ENCODE results near the gene PAWR. TPM values are rescaled to one million over a fixed set of nuclear protein-coding genes. Genes with fewer than 3 reads are reported as not detected.

PAWR gene
- total and polyA plus RNA-seq, 7 experiments from 2014 or later = 0.06 to 3.6 (median 2.8) TPM

DNA sequence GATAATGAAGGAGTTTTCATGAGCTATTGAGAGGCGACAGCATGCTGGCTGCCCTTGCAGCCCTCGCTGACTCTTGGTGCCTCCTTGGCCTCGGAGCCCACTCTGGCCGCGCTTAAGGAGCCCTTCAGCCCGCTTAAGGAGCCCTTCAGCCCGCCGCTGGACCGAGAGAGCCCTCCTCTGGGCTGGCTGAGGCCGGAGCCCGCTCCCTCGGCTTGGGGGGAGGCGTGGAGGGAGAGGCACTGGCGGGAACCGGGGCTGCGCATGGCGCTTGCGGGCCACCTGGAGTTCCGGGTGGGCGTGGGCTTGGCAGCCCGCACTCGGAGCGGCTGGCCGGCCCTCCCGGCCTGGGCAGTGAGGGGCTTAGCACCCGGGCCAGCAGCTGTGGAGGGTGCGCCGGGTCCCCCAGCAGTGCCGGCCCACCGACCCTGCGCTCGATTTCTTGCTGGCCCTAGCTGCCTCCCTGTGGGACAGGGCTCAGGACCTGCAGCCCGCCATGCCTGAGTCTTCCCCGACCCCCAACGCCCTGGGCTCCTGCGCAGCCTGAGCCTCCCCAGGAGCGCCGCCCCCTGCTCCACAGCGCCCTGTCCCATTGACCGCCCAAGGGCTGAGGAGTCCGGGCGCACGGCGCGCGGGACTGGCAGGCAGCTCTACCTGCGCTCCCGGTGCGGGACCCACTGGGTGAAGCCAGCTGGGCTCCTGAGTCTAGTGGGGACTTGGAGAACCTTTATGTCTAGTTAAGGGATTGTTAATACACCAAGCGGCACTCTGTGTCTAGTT is 20.1 kb upstream of the PAWR start:
- H3K27me3 ChIP-seq (ENCODE audit: control insufficient read depth in 2 of 2, insufficient read depth in 2 of 2, low read length in 2 of 2) = no peaks in the 10 kb centered on the region
- Mint-ChIP-seq H3K4me3 (no peak overlapping the region), H3K36me3 (no peaks in the 10 kb centered on the region), H3K27ac (no peak overlapping the region), H3K4me1 (no peaks in the 10 kb centered on the region), H3K9me3 (peaks cover 0 to 4% (median 0%) of the 10 kb centered on the region in 11 donors), H3K27me3 (peaks cover 3 to 38% (median 19%) of the 10 kb centered on the region in 5 donors)
- no peaks in the 10 kb centered on the region for H3K36me3 ChIP-seq (ENCODE audit: control insufficient read depth in 2 of 3, insufficient read depth in 3 of 3, low read length in 3 of 3)
- DNase-seq (no peak), ATAC-seq (no peak)
- H3K4me1 ChIP-seq (ENCODE audit: control insufficient read depth in 2 of 2, insufficient read depth in 2 of 2, low read length in 2 of 2) = no peaks in the 10 kb centered on the region
- ChIA-PET POLR2A (no interaction called here), CTCF (no interaction called here)
- no peaks in the 10 kb centered on the region for H3K9me3 ChIP-seq (ENCODE audit: control insufficient read depth in 2 of 3, low read length in 3 of 3)
- no peak overlapping the region for H3K27ac ChIP-seq (ENCODE audit: low read depth, low read length)
- intact Hi-C loops (cut with micrococcal nuclease) = no loop called here
- no peak overlapping the region for H3K4me3 ChIP-seq (ENCODE audit: low read length)

DNA sequence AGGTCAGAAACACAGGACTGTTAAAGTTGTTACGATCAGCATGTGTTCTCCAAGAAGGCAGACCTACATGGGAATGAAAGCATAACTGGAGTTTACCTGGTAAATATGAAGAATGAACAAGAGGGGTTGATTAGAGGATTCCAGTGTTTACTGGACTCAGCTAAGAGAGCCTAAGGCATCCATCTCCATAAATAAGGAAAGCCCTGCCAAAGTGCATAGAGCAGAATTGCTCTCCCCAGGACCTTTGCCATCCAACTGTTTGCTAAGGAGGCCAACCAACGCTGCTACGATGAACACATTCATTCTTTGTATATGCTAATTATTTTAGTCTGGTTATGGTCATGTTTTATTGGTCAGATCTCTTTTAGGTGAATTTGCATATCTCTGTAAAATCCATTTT is 17.1 kb upstream of the PAWR start:
- H3K4me3 ChIP-seq (ENCODE audit: low read length) = no peak overlapping the region
- H3K27me3 ChIP-seq (ENCODE audit: control insufficient read depth in 2 of 2, insufficient read depth in 2 of 2, low read length in 2 of 2) = no peaks in the 10 kb centered on the region
- no peaks in the 10 kb centered on the region for H3K36me3 ChIP-seq (ENCODE audit: control insufficient read depth in 2 of 3, insufficient read depth in 3 of 3, low read length in 3 of 3)
- ChIA-PET CTCF (no interaction called here), POLR2A (no interaction called here)
- Mint-ChIP-seq H3K4me3 (no peak overlapping the region), H3K9me3 (peaks cover 0 to 4% (median 0%) of the 10 kb centered on the region in 11 donors), H3K27ac (no peak overlapping the region), H3K4me1 (no peaks in the 10 kb centered on the region), H3K36me3 (no peaks in the 10 kb centered on the region), H3K27me3 (peaks cover 0 to 29% (median 12%) of the 10 kb centered on the region in 5 donors)
- H3K4me1 ChIP-seq (ENCODE audit: control insufficient read depth in 2 of 2, insufficient read depth in 2 of 2, low read length in 2 of 2) = no peaks in the 10 kb centered on the region
- DNase-seq (no peak), ATAC-seq (no peak)
- H3K9me3 ChIP-seq (ENCODE audit: control insufficient read depth in 2 of 3, low read length in 3 of 3) = no peaks in the 10 kb centered on the region
- no peak overlapping the region for H3K27ac ChIP-seq (ENCODE audit: low read depth, low read length)
- intact Hi-C loops (cut with micrococcal nuclease) = no loop called here

DNA sequence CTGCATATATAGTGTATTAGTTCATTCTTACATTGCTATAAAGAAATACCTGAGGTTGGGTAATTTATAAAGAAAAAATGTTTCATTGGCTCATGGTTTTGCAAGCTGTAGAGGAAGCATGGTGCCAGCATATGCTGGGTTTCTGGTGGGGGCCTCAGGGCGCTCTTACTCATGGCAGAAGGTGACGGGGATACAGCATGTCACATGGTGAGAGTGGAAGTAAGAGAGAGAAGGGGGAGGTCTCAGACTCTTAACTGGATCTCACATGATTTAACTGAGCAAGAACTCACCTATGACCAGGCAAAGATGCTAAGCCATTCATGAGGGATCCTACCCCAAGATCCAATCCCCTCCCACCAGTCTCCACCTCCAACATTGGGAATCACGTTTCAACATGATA is 15.9 kb upstream of the PAWR start:
- no peaks in the 10 kb centered on the region for H3K36me3 Mint-ChIP-seq
- Histone ChIP-seq H3K27me3 (ENCODE audit: control insufficient read depth in 2 of 2, insufficient read depth in 2 of 2, low read length in 2 of 2) (no peaks in the 10 kb centered on the region), H3K36me3 (ENCODE audit: control insufficient read depth in 2 of 3, insufficient read depth in 3 of 3, low read length in 3 of 3) (no peaks in the 10 kb centered on the region), H3K4me1 (ENCODE audit: control insufficient read depth in 2 of 2, insufficient read depth in 2 of 2, low read length in 2 of 2) (no peaks in the 10 kb centered on the region), H3K9me3 (ENCODE audit: control insufficient read depth in 2 of 3, low read length in 3 of 3) (no peaks in the 10 kb centered on the region), H3K4me3 (ENCODE audit: low read length) (no peak overlapping the region), H3K27ac (ENCODE audit: low read depth, low read length) (no peak overlapping the region)
- no peaks in the 10 kb centered on the region for H3K9me3 Mint-ChIP-seq
- ATAC-seq (no peak), DNase-seq (no peak)
- no peak overlapping the region for H3K27ac Mint-ChIP-seq
- H3K4me1 Mint-ChIP-seq = no peaks in the 10 kb centered on the region
- intact Hi-C loops (cut with micrococcal nuclease) = no loop called here
- H3K27me3 Mint-ChIP-seq = peaks cover 0 to 23% (median 7%) of the 10 kb centered on the region in 5 donors
- CTCF ChIA-PET = no interaction called here
- POLR2A ChIA-PET = no interaction called here
- H3K4me3 Mint-ChIP-seq = no peak overlapping the region

DNA sequence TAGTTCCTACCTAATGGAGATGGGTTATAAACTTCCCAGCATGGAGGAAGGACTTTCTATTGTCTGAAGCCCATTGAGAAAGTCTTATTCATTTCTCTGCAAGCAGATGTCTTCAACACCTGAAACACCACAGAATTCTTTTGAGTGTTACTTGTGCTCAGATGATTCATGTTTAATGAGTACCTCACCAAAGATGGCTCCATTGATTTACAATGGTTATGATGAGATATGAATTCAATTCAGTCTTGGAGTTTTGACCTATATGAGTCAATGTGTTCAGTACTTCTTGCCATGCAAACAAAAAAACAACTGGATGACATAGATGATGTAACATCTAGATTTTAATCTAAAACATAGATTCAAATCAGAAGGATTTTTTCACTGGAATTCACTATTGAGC is 15.4 kb upstream of the PAWR start:
- no peak overlapping the region for H3K27ac ChIP-seq (ENCODE audit: low read depth, low read length)
- H3K4me1 Mint-ChIP-seq = no peaks in the 10 kb centered on the region
- DNase-seq (no peak), ATAC-seq (no peak)
- ChIA-PET POLR2A (interaction anchor here (0.6 kb wide), 1 partner anchor 113 kb away, joined by 3 read pairs; no protein-coding TSS in a partner anchor), CTCF (no interaction called here)
- H3K27ac Mint-ChIP-seq = no peak overlapping the region
- no peaks in the 10 kb centered on the region for H3K4me1 ChIP-seq (ENCODE audit: control insufficient read depth in 2 of 2, insufficient read depth in 2 of 2, low read length in 2 of 2)
- H3K4me3 Mint-ChIP-seq = no peak overlapping the region
- no peak overlapping the region for H3K4me3 ChIP-seq (ENCODE audit: low read length)
- intact Hi-C loops (cut with micrococcal nuclease) = no loop called here
- no peaks in the 10 kb centered on the region for H3K27me3 ChIP-seq (ENCODE audit: control insufficient read depth in 2 of 2, insufficient read depth in 2 of 2, low read length in 2 of 2)
- H3K36me3 Mint-ChIP-seq = no peaks in the 10 kb centered on the region
- H3K36me3 ChIP-seq (ENCODE audit: control insufficient read depth in 2 of 3, insufficient read depth in 3 of 3, low read length in 3 of 3) = no peaks in the 10 kb centered on the region
- no peaks in the 10 kb centered on the region for H3K9me3 ChIP-seq (ENCODE audit: control insufficient read depth in 2 of 3, low read length in 3 of 3)
- no peaks in the 10 kb centered on the region for H3K9me3 Mint-ChIP-seq
- peaks cover 0 to 18% (median 7%) of the 10 kb centered on the region in 5 donors for H3K27me3 Mint-ChIP-seq

DNA sequence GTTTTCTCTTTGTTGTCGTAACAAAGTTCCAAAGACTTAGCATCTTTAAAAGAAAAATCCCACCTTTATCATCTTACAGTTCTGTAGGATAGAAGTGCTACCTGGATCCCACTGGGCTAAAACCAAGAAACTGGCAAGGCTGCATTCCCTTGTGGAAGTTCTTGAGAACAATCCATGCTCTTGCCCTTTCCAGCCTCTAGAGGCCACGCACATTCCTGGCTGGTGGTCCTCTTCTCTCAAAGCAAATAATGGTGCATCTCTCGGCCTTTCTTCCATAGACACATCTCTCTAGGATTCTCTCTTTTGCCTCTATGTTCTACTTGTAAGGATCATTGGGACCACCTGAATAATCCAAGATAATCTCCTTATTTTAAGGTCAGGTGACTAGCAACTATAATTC is 8.2 kb upstream of the PAWR start:
- intact Hi-C loops (cut with micrococcal nuclease) = no loop called here
- Mint-ChIP-seq H3K9me3 (peaks cover 0 to 5% (median 0%) of the 10 kb centered on the region in 11 donors), H3K27ac (no peak overlapping the region), H3K4me3 (no peak overlapping the region), H3K27me3 (peaks cover 12 to 25% (median 16%) of the 10 kb centered on the region in 5 donors), H3K4me1 (no peaks in the 10 kb centered on the region), H3K36me3 (peaks cover 0 to 4% (median 0%) of the 10 kb centered on the region in 5 donors)
- Histone ChIP-seq H3K4me1 (ENCODE audit: control insufficient read depth in 2 of 2, insufficient read depth in 2 of 2, low read length in 2 of 2) (no peaks in the 10 kb centered on the region), H3K27ac (ENCODE audit: low read depth, low read length) (no peak overlapping the region), H3K36me3 (ENCODE audit: control insufficient read depth in 2 of 3, insufficient read depth in 3 of 3, low read length in 3 of 3) (no peaks in the 10 kb centered on the region), H3K4me3 (ENCODE audit: low read length) (no peak overlapping the region), H3K27me3 (ENCODE audit: control insufficient read depth in 2 of 2, insufficient read depth in 2 of 2, low read length in 2 of 2) (peaks cover 0 to 6% of the 10 kb centered on the region in 2 donors), H3K9me3 (ENCODE audit: control insufficient read depth in 2 of 3, low read length in 3 of 3) (no peaks in the 10 kb centered on the region)
- no peak for DNase-seq
- ChIA-PET POLR2A (no interaction called here), CTCF (no interaction called here)
- ATAC-seq = no peak

DNA sequence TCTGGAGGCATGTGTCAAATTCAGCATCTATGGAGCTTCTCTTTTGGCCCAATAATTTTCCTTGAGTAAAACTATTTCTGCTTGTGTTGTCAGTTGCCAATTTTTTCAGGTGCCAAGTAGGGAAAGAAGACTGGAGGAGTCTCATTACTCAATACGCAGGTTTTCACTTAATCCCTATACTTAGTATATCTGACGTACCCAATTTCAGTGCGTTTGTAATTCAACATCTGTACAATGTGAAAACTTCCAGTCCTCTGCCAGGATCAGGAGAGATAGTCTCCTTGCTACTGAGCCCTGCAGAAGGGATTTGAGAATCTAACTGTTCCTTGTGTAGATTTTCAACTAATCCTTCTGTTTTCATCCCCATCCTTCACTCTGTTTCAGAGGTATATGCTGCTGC is 5.7 kb upstream of the PAWR start:
- intact Hi-C loops (cut with micrococcal nuclease) = no loop called here

More for the DNA sequence above, 5.7 kb upstream of the PAWR start:
- H3K4me1 ChIP-seq (ENCODE audit: control insufficient read depth in 2 of 2, insufficient read depth in 2 of 2, low read length in 2 of 2) = no peaks in the 10 kb centered on the region
- no peak overlapping the region for H3K27ac ChIP-seq (ENCODE audit: low read depth, low read length)
- H3K27me3 Mint-ChIP-seq = peaks cover 32 to 45% (median 38%) of the 10 kb centered on the region in 5 donors
- no peak overlapping the region for H3K4me3 ChIP-seq (ENCODE audit: low read length)
- H3K9me3 Mint-ChIP-seq = peaks cover 0 to 5% (median 0%) of the 10 kb centered on the region in 11 donors
- no peak overlapping the region for H3K4me3 Mint-ChIP-seq
- no peaks in the 10 kb centered on the region for H3K36me3 ChIP-seq (ENCODE audit: control insufficient read depth in 2 of 3, insufficient read depth in 3 of 3, low read length in 3 of 3)
- no peak for DNase-seq
- H3K27ac Mint-ChIP-seq = no peak overlapping the region
- H3K9me3 ChIP-seq (ENCODE audit: control insufficient read depth in 2 of 3, low read length in 3 of 3) = no peaks in the 10 kb centered on the region
- H3K27me3 ChIP-seq (ENCODE audit: control insufficient read depth in 2 of 2, insufficient read depth in 2 of 2, low read length in 2 of 2) = peaks cover 3 to 12% of the 10 kb centered on the region in 2 donors
- peaks cover 0 to 4% (median 0%) of the 10 kb centered on the region in 5 donors for H3K36me3 Mint-ChIP-seq
- ChIA-PET POLR2A (no interaction called here), CTCF (no interaction called here)
- ATAC-seq = no peak
- H3K4me1 Mint-ChIP-seq = peaks cover 0 to 5% (median under 1%) of the 10 kb centered on the region in 7 donors

Data from naive thymus-derived CD4-positive, alpha-beta T cell (primary cell).